SK-N-SH treated with all-trans-retinoic acid at 6 μM for 48 hours (cell line): Measurements from ENCODE around the gene LYRM4.
A peak's percentile ranks its signal among the peaks of the same experiment; 100 is the strongest.

Experiments
- ATAC-seq: fragments of 200-7000 bp; cut with Tn5 transposase; 3 replicates; pipeline ENCODE4 v1.9.1; 2020; ENCODE audit warnings: mild to moderate bottlenecking, moderate library complexity
- ARNTL ChIP-seq: fragments of 450-650 bp; formaldehyde crosslinking; IDR thresholded peaks from 2 replicates; pipeline ENCODE4 v1.5.0; 2020; ENCODE audit warnings: low read depth, mild to moderate bottlenecking, moderate library complexity, borderline replicate concordance
- BACH2 ChIP-seq: fragments of 250-450 bp; sonication (Bioruptor Pico); IDR thresholded peaks from 2 replicates; pipeline ENCODE4 v1.9.0; 2021; ENCODE audit warnings: mild to moderate bottlenecking, borderline replicate concordance
- CREB5 ChIP-seq: fragments of 250-450 bp; sonication (Bioruptor Pico); IDR thresholded peaks from 2 replicates; pipeline ENCODE4 v1.5.1; 2020; ENCODE audit warnings: low read depth, mild to moderate bottlenecking, moderate library complexity
- CSDC2 ChIP-seq: fragments of 250-450 bp; sonication (Bioruptor Pico); IDR thresholded peaks from 2 replicates; pipeline ENCODE4 v1.5.0; 2020; ENCODE audit warnings: mild to moderate bottlenecking, moderate library complexity
- ESRRG ChIP-seq: fragments of 250-450 bp; sonication (Bioruptor Pico); IDR thresholded peaks from 2 replicates; pipeline ENCODE4 v1.6.1; 2021; ENCODE audit warnings: mild to moderate bottlenecking
- GLIS3 ChIP-seq: fragments of 250-450 bp; sonication (Bioruptor Pico); IDR thresholded peaks from 2 replicates; pipeline ENCODE4 v1.5.0; 2020; ENCODE audit warnings: mild to moderate bottlenecking, moderate library complexity
- ISL1 ChIP-seq: fragments of 250-450 bp; sonication (Bioruptor Pico); IDR thresholded peaks from 2 replicates; pipeline ENCODE4 v2.1.2; 2022; ENCODE audit warnings: mild to moderate bottlenecking, moderate library complexity
- OSR1 ChIP-seq: fragments of 250-450 bp; sonication (Bioruptor Pico); IDR thresholded peaks from 2 replicates; pipeline ENCODE4 v1.8.0; 2022; ENCODE audit warnings: moderate library complexity, mild to moderate bottlenecking, inconsistent platforms
- POU6F1 ChIP-seq: fragments of 250-450 bp; sonication (Bioruptor Pico); IDR thresholded peaks from 2 replicates; pipeline ENCODE4 v1.8.0; 2021; ENCODE audit warnings: low read depth, mild to moderate bottlenecking, moderate library complexity, borderline replicate concordance
- PPARA ChIP-seq: fragments of 250-450 bp; sonication (Bioruptor Pico); IDR thresholded peaks from 2 replicates; pipeline ENCODE4 v1.5.0; 2020; ENCODE audit warnings: mild to moderate bottlenecking, borderline replicate concordance
- RARB ChIP-seq: fragments of 250-450 bp; sonication (Bioruptor Pico); IDR thresholded peaks from 2 replicates; pipeline ENCODE4 v1.8.0; 2021; ENCODE audit warnings: mild to moderate bottlenecking, moderate library complexity
- SNAI2 ChIP-seq: fragments of 250-450 bp; sonication (Bioruptor Pico); IDR thresholded peaks from 2 replicates; pipeline ENCODE4 v1.5.0; 2020; ENCODE audit warnings: mild to moderate bottlenecking, moderate library complexity
- TCF4 ChIP-seq: fragments of 250-450 bp; sonication (Bioruptor Pico); IDR thresholded peaks from 2 replicates; pipeline ENCODE4 v1.8.0; 2021; ENCODE audit warnings: mild to moderate bottlenecking, moderate library complexity, borderline replicate concordance
- TOX ChIP-seq: fragments of 250-450 bp; sonication (Bioruptor Pico); IDR thresholded peaks from 2 replicates; pipeline ENCODE4 v1.8.0; 2021; ENCODE audit warnings: mild to moderate bottlenecking, moderate library complexity, borderline replicate concordance
- TSHZ2 ChIP-seq: fragments of 250-450 bp; sonication (Bioruptor Pico); IDR thresholded peaks from 2 replicates; pipeline ENCODE4 v1.5.0; 2020; ENCODE audit warnings: mild to moderate bottlenecking, moderate library complexity
- ZFP3 ChIP-seq: fragments of 250-450 bp; sonication (Bioruptor Pico); IDR thresholded peaks from 2 replicates; pipeline ENCODE4 v1.5.0; 2020; ENCODE audit warnings: mild to moderate bottlenecking, moderate library complexity
- ZFP30 ChIP-seq: fragments of 450-650 bp; formaldehyde crosslinking; IDR thresholded peaks from 2 replicates; pipeline ENCODE4 v1.5.0; 2022; ENCODE audit warnings: mild to moderate bottlenecking, moderate library complexity
- ZNF70 ChIP-seq: fragments of 450-650 bp; formaldehyde crosslinking; IDR thresholded peaks from 2 replicates; pipeline ENCODE4 v1.5.0; 2020; ENCODE audit warnings: mild to moderate bottlenecking, moderate library complexity
- ZNF8 ChIP-seq: fragments of 450-650 bp; formaldehyde crosslinking; IDR thresholded peaks from 2 replicates; pipeline ENCODE4 v1.5.0; 2020; ENCODE audit warnings: mild to moderate bottlenecking, moderate library complexity
- TF ChIP-seq, protein P1 (sequence below): fragments of 250-450 bp; sonication (Bioruptor Pico); IDR thresholded peaks from 2 replicates; pipeline ENCODE4 v1.5.1; 2021; ENCODE audit warnings: mild to moderate bottlenecking, moderate library complexity

The LYRM4 gene

DNA sequence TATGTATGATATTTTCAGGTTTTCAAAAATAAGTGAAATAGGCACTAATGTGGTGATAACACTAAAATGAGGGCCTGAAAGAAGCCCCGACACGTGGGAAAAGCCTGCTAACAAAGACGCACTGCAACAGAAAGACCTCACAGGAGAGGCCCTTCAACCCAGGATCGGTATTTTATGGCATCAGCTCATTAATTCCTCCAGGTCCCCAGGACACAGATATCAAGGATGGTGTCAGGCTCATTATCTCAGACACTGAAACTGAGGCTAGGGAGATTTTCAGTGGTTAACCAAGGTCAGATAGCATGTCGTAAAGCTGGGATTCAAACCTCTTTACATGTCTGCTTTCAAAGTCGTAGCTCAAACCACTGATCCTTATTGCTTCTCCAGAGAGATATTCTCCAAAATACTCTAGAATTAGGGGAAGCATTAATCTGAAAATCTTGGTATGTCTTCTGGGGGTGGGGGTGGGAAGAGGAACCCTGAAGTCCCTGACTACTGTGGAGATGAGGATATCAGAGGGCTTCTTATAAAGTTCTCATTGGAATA lies 111.5 kb downstream of the LYRM4 start (continued):
- TF ChIP-seq TSHZ2 (CRISPR knock-in tag) (no peak), TCF4 (CRISPR knock-in tag) (no peak), SNAI2 (no peak), BACH2 (CRISPR knock-in tag) (no peak), OSR1 (no peak), CSDC2 (CRISPR knock-in tag) (no peak), GLIS3 (CRISPR knock-in tag) (no peak)

- ATAC-seq: no peak
- TF ChIP-seq TOX (CRISPR knock-in tag) (no peak), ZFP3 (CRISPR knock-in tag) (no peak), TSHZ2 (CRISPR knock-in tag) (no peak), CSDC2 (CRISPR knock-in tag) (no peak), POU6F1 (no peak), PPARA (CRISPR knock-in tag) (no peak), ARNTL (no peak), BACH2 (CRISPR knock-in tag) (no peak), ZFP30 (CRISPR knock-in tag) (no peak), ISL1 (no peak), ZNF70 (CRISPR knock-in tag) (no peak)
Observed at GRCh38 chr6:5146398-5146797, 114.4 kb downstream of the LYRM4 start.

DNA sequence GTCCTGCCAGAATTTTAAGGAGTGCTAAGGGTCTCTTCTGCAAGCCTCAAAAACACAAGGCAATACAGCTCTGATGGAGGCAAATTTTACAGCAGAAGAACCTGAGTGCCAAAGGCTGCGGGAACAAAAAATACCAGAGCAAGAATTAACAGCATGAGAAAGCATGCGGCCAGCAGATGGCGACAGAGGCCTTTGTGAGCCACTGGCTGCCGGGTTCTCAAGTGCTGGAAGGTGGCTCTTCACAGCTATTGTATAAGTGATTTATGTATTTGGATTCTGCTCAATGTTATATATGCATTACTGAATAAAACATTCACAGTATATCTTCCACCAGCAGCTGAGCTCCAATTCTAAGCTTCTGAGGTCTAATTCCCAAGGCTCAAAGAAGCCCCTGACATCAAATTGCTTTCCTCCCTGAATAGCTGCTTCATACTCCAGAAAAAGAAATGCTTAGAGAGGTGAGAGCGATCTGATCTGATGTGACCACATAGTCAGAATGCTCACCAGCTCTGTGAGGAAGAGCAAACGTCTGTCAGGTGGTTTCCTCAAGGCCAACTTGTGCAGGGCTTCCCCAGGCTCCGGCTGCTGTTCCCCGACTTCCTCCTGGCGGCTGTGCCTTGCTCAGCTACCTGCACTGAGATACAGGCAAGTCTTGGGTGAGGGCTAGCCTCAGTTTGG lies 117.0 kb downstream of the LYRM4 start:
- peak; percentile 95 for ATAC-seq
- TF ChIP-seq ZNF70 (CRISPR knock-in tag): no peak
- no peak for TF ChIP-seq OSR1
- TF ChIP-seq CREB5 (CRISPR knock-in tag): no peak
- TF ChIP-seq TOX (CRISPR knock-in tag): no peak
- TF ChIP-seq ESRRG (CRISPR knock-in tag): no peak
- TF ChIP-seq, protein P1, sequence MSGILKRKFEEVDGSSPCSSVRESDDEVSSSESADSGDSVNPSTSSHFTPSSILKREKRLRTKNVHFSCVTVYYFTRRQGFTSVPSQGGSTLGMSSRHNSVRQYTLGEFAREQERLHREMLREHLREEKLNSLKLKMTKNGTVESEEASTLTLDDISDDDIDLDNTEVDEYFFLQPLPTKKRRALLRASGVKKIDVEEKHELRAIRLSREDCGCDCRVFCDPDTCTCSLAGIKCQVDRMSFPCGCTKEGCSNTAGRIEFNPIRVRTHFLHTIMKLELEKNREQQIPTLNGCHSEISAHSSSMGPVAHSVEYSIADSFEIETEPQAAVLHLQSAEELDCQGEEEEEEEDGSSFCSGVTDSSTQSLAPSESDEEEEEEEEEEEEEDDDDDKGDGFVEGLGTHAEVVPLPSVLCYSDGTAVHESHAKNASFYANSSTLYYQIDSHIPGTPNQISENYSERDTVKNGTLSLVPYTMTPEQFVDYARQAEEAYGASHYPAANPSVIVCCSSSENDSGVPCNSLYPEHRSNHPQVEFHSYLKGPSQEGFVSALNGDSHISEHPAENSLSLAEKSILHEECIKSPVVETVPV (CRISPR knock-in tag): no peak
- no peak for TF ChIP-seq TCF4 (CRISPR knock-in tag)
- no peak for TF ChIP-seq TSHZ2 (CRISPR knock-in tag)
- no peak for TF ChIP-seq ZFP3 (CRISPR knock-in tag)
- TF ChIP-seq POU6F1: no peak
- TF ChIP-seq BACH2 (CRISPR knock-in tag): no peak
- no peak for TF ChIP-seq PPARA (CRISPR knock-in tag)
- TF ChIP-seq RARB: no peak
- TF ChIP-seq SNAI2: no peak
- no peak for TF ChIP-seq ZNF8
- TF ChIP-seq CSDC2 (CRISPR knock-in tag): no peak
- TF ChIP-seq GLIS3 (CRISPR knock-in tag): no peak
- TF ChIP-seq ISL1: no peak
